Central memory CD8-positive, alpha-beta T cell (primary cell): ENCODE data around the gene NRG3.

Source experiments
- ATAC-seq: fragments of 150-1000 bp; cut with Tn5 transposase; replicated peaks from 2 replicates; pipeline ENCODE4 v1.10.0; 2022; ENCODE audit warnings: mild to moderate bottlenecking, moderate FRiP score, moderate number of reproducible peaks; ENCODE audit not compliant: poor library complexity, severe bottlenecking; ENCODE audit errors: extremely low read depth
- DNase-seq, 2 donors: peaks; one replicate each; pipeline ENCODE4 v3.0.0; 2021; ENCODE audit warnings: low spot score in 2 of 2
- H3K27ac Mint-ChIP-seq: one replicate; pipeline ENCODE4 v1.8.0; 2022; ENCODE audit warnings: low read depth, mild to moderate bottlenecking, moderate library complexity, mixed read lengths
- H3K27me3 Mint-ChIP-seq: one replicate; pipeline ENCODE4 v1.8.0; 2022; ENCODE audit warnings: mixed read lengths
- H3K36me3 Mint-ChIP-seq: one replicate; pipeline ENCODE4 v1.8.0; 2022; ENCODE audit warnings: mild to moderate bottlenecking, moderate library complexity, mixed read lengths; ENCODE audit not compliant: insufficient read depth
- H3K4me1 Mint-ChIP-seq: one replicate; pipeline ENCODE4 v1.8.0; 2022; ENCODE audit warnings: mixed read lengths
- H3K4me3 Mint-ChIP-seq: one replicate; pipeline ENCODE4 v1.8.0; 2022; ENCODE audit warnings: mild to moderate bottlenecking, moderate library complexity, mixed read lengths
- H3K9me3 Mint-ChIP-seq: one replicate; pipeline ENCODE4 v1.8.0; 2022; ENCODE audit warnings: mixed read lengths

NRG3 gene

GRCh38 chr10:81874875-81875466 lies at the start of gene NRG3:
TSS of gene NRG3 (plus strand) at chr10:81875194.
- DNase-seq = no peak

GRCh38 chr10:81828251-81828650 lies 46.7 kb upstream of the NRG3 start:
- no peaks in the 10 kb centered on the region for H3K27me3 Mint-ChIP-seq
- no peak for DNase-seq
- no peak overlapping the region for H3K27ac Mint-ChIP-seq
- no peaks in the 10 kb centered on the region for H3K4me1 Mint-ChIP-seq
- no peaks in the 10 kb centered on the region for H3K36me3 Mint-ChIP-seq
- no peak for ATAC-seq
- peaks cover 18% of the 10 kb centered on the region for H3K9me3 Mint-ChIP-seq
- no peak overlapping the region for H3K4me3 Mint-ChIP-seq

More at GRCh38 chr10:81874875-81875466, at the start of gene NRG3:
- no peak within 1 kb of the TSS for H3K27ac Mint-ChIP-seq
- no peaks in the 10 kb centered on the region for H3K36me3 Mint-ChIP-seq
- H3K4me3 Mint-ChIP-seq = peak within 1 kb of the TSS; percentile 28
- H3K9me3 Mint-ChIP-seq = peaks cover 10% of the 10 kb centered on the region
- no peak for ATAC-seq
- peaks cover 6% of the 10 kb centered on the region for H3K4me1 Mint-ChIP-seq
- peaks cover 39% of the 10 kb centered on the region for H3K27me3 Mint-ChIP-seq

GRCh38 chr10:81831060-81831459 lies 43.9 kb upstream of the NRG3 start:
- Mint-ChIP-seq H3K36me3 (no peaks in the 10 kb centered on the region), H3K27ac (no peak overlapping the region), H3K27me3 (no peaks in the 10 kb centered on the region), H3K4me1 (no peaks in the 10 kb centered on the region), H3K9me3 (peaks cover 17% of the 10 kb centered on the region), H3K4me3 (no peak overlapping the region)
- ATAC-seq (no peak), DNase-seq (no peak)

- no peaks in the 10 kb centered on the region for H3K27me3 Mint-ChIP-seq
- DNase-seq (no peak), ATAC-seq (no peak)
- no peak overlapping the region for H3K4me3 Mint-ChIP-seq
- H3K4me1 Mint-ChIP-seq = no peaks in the 10 kb centered on the region
- no peak overlapping the region for H3K27ac Mint-ChIP-seq
- no peaks in the 10 kb centered on the region for H3K36me3 Mint-ChIP-seq
- H3K9me3 Mint-ChIP-seq = peaks cover 5% of the 10 kb centered on the region
These were observed 36.0 kb upstream of the NRG3 start for GRCh38 chr10:81838950-81839349.

GRCh38 chr10:81843042-81843441 lies 32.0 kb upstream of the NRG3 start:
- H3K4me3 Mint-ChIP-seq = no peak overlapping the region
- no peaks in the 10 kb centered on the region for H3K27me3 Mint-ChIP-seq
- peaks cover 5% of the 10 kb centered on the region for H3K9me3 Mint-ChIP-seq
- H3K27ac Mint-ChIP-seq = no peak overlapping the region
- no peaks in the 10 kb centered on the region for H3K36me3 Mint-ChIP-seq
- ATAC-seq (no peak), DNase-seq (no peak)
- H3K4me1 Mint-ChIP-seq = no peaks in the 10 kb centered on the region

GRCh38 chr10:81847675-81848074 lies 27.3 kb upstream of the NRG3 start:
- Mint-ChIP-seq H3K9me3 (no peaks in the 10 kb centered on the region), H3K27me3 (no peaks in the 10 kb centered on the region), H3K27ac (no peak overlapping the region)

GRCh38 chr10:81848514-81848913 lies 26.5 kb upstream of the NRG3 start:
- H3K27me3 Mint-ChIP-seq = no peaks in the 10 kb centered on the region
- no peaks in the 10 kb centered on the region for H3K9me3 Mint-ChIP-seq
- H3K36me3 Mint-ChIP-seq = no peaks in the 10 kb centered on the region
- no peak overlapping the region for H3K27ac Mint-ChIP-seq
- no peak for ATAC-seq
- DNase-seq = no peak
- no peaks in the 10 kb centered on the region for H3K4me1 Mint-ChIP-seq
- no peak overlapping the region for H3K4me3 Mint-ChIP-seq

More at GRCh38 chr10:81847675-81848074, 27.3 kb upstream of the NRG3 start:
- H3K36me3 Mint-ChIP-seq = no peaks in the 10 kb centered on the region
- DNase-seq (no peak), ATAC-seq (no peak)
- H3K4me3 Mint-ChIP-seq = no peak overlapping the region
- H3K4me1 Mint-ChIP-seq = no peaks in the 10 kb centered on the region

- no peaks in the 10 kb centered on the region for H3K4me1 Mint-ChIP-seq
- no peak overlapping the region for H3K27ac Mint-ChIP-seq
- ATAC-seq = no peak
- no peaks in the 10 kb centered on the region for H3K36me3 Mint-ChIP-seq
- no peak for DNase-seq
- peaks cover 2% of the 10 kb centered on the region for H3K9me3 Mint-ChIP-seq
- no peak overlapping the region for H3K4me3 Mint-ChIP-seq
- H3K27me3 Mint-ChIP-seq = no peaks in the 10 kb centered on the region
These were observed 26.1 kb upstream of the NRG3 start for GRCh38 chr10:81848931-81849330.

GRCh38 chr10:81862596-81862995 lies 12.4 kb upstream of the NRG3 start:
- ATAC-seq (no peak), DNase-seq (no peak)
- H3K27me3 Mint-ChIP-seq = no peaks in the 10 kb centered on the region
- H3K4me3 Mint-ChIP-seq = no peak overlapping the region
- H3K9me3 Mint-ChIP-seq = peaks cover 20% of the 10 kb centered on the region
- no peaks in the 10 kb centered on the region for H3K4me1 Mint-ChIP-seq
- no peaks in the 10 kb centered on the region for H3K36me3 Mint-ChIP-seq
- H3K27ac Mint-ChIP-seq = no peak overlapping the region

- Mint-ChIP-seq H3K27ac (no peak overlapping the region), H3K36me3 (no peaks in the 10 kb centered on the region), H3K27me3 (no peaks in the 10 kb centered on the region), H3K4me3 (no peak overlapping the region), H3K4me1 (no peaks in the 10 kb centered on the region), H3K9me3 (peaks cover 20% of the 10 kb centered on the region)
- no peak for DNase-seq
- ATAC-seq = no peak
These were observed 11.2 kb upstream of the NRG3 start for GRCh38 chr10:81863771-81864170.

- no peak for DNase-seq
- Mint-ChIP-seq H3K27ac (no peak overlapping the region), H3K27me3 (no peaks in the 10 kb centered on the region), H3K9me3 (peaks cover 20% of the 10 kb centered on the region), H3K36me3 (no peaks in the 10 kb centered on the region), H3K4me3 (no peak overlapping the region), H3K4me1 (no peaks in the 10 kb centered on the region)
- ATAC-seq = no peak
These were observed 9.4 kb upstream of the NRG3 start for GRCh38 chr10:81865581-81865980.

GRCh38 chr10:81866753-81867152 lies 8.2 kb upstream of the NRG3 start:
- ATAC-seq (no peak), DNase-seq (no peak)
- no peak overlapping the region for H3K4me3 Mint-ChIP-seq
- no peaks in the 10 kb centered on the region for H3K36me3 Mint-ChIP-seq
- no peak overlapping the region for H3K27ac Mint-ChIP-seq
- H3K27me3 Mint-ChIP-seq = no peaks in the 10 kb centered on the region
- H3K9me3 Mint-ChIP-seq = peaks cover 13% of the 10 kb centered on the region
- H3K4me1 Mint-ChIP-seq = no peaks in the 10 kb centered on the region

- no peak for DNase-seq
These were observed 4.5 kb upstream of the NRG3 start for GRCh38 chr10:81870472-81870871.

More at GRCh38 chr10:81870472-81870871, 4.5 kb upstream of the NRG3 start:
- peaks cover 14% of the 10 kb centered on the region for H3K9me3 Mint-ChIP-seq
- peaks cover 12% of the 10 kb centered on the region for H3K27me3 Mint-ChIP-seq
- H3K27ac Mint-ChIP-seq = no peak overlapping the region
- H3K36me3 Mint-ChIP-seq = no peaks in the 10 kb centered on the region
- H3K4me1 Mint-ChIP-seq = no peaks in the 10 kb centered on the region
- H3K4me3 Mint-ChIP-seq = no peak overlapping the region
- ATAC-seq = no peak
